Nephron progenitor cell (in vitro differentiated cells): ENCODE results near the gene SPRN.

Source experiments
- DNase-seq: peaks from one replicate; pipeline ENCODE4 v3.0.0; 2021
- H3K27ac Mint-ChIP-seq: 2 replicates; pipeline ENCODE4 v1.8.0; 2021; ENCODE audit warnings: mild to moderate bottlenecking, moderate library complexity, mixed read lengths
- H3K27me3 Mint-ChIP-seq: 2 replicates; pipeline ENCODE4 v1.8.0; 2021; ENCODE audit warnings: mild to moderate bottlenecking, low read depth, mixed read lengths; ENCODE audit not compliant: poor library complexity
- H3K36me3 Mint-ChIP-seq: 2 replicates; pipeline ENCODE4 v1.8.0; 2021; ENCODE audit warnings: low read depth, mixed read lengths
- H3K4me1 Mint-ChIP-seq: 2 replicates; pipeline ENCODE4 v1.8.0; 2021; ENCODE audit warnings: mixed read lengths
- H3K4me3 Mint-ChIP-seq: 2 replicates; pipeline ENCODE4 v1.8.0; 2021; ENCODE audit warnings: mild to moderate bottlenecking, moderate library complexity, mixed read lengths
- H3K9me3 Mint-ChIP-seq: 2 replicates; pipeline ENCODE4 v1.8.0; 2021; ENCODE audit warnings: mild to moderate bottlenecking, moderate library complexity, mixed read lengths
- TF ChIP-seq, protein P1 (sequence below): fragments of 200-600 bp; sonication (generic); IDR thresholded peaks from 2 replicates; pipeline ENCODE4 v1.5.0; 2021; ENCODE audit warnings: antibody characterized with exemption

Gene SPRN

DNA sequence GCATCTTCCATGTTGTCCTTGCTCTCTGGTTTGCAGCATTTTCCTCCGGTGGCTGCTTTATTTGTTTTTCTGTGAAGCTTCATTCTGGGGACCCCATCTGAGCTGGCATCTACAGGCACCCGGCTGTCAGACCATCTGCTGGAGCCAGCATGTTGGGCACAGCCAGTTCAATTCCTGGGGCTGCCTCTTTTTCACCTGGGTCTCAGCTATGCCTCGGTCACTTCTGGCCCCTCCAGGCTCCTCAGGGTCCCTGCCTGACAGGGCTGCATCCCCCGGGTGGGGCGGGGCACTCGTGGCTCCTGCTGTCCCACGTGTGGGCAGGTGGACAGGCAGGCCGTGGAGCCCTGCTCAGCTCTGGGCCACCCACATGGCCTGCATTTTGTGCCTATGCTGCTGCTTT is 37.4 kb upstream of the SPRN start:
- peaks cover 3% of the 10 kb centered on the region for H3K27me3 Mint-ChIP-seq
- H3K36me3 Mint-ChIP-seq: peaks cover 17% of the 10 kb centered on the region
- no peak overlapping the region for H3K4me3 Mint-ChIP-seq
- no peaks in the 10 kb centered on the region for H3K4me1 Mint-ChIP-seq
- no peak overlapping the region for H3K27ac Mint-ChIP-seq
- H3K9me3 Mint-ChIP-seq: peaks cover 73% of the 10 kb centered on the region
- DNase-seq: no peak
- TF ChIP-seq, protein P1, sequence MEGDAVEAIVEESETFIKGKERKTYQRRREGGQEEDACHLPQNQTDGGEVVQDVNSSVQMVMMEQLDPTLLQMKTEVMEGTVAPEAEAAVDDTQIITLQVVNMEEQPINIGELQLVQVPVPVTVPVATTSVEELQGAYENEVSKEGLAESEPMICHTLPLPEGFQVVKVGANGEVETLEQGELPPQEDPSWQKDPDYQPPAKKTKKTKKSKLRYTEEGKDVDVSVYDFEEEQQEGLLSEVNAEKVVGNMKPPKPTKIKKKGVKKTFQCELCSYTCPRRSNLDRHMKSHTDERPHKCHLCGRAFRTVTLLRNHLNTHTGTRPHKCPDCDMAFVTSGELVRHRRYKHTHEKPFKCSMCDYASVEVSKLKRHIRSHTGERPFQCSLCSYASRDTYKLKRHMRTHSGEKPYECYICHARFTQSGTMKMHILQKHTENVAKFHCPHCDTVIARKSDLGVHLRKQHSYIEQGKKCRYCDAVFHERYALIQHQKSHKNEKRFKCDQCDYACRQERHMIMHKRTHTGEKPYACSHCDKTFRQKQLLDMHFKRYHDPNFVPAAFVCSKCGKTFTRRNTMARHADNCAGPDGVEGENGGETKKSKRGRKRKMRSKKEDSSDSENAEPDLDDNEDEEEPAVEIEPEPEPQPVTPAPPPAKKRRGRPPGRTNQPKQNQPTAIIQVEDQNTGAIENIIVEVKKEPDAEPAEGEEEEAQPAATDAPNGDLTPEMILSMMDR: no peak

DNA sequence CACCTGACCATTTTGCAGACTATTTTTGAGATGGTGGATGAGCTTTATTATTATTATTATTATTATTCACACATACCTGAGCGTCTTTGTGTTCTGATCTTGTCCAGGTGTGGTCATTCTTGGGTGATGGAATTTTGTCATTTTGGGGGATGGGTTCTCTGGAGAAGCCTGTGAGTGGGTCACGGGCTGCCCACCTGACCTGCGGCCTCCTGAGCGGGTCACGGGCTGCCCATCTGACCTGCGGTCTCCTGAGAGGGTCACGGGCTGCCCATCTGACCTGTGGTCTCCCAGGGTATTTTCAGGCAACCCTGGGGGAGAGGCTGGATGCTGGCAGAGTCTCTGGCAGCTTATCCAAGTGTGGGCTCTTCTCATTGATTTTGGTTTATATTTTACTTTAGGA is 36.6 kb upstream of the SPRN start:
- TF ChIP-seq, protein P1: no peak
- Mint-ChIP-seq H3K27me3 (peaks cover 3% of the 10 kb centered on the region), H3K27ac (no peak overlapping the region), H3K9me3 (peaks cover 70% of the 10 kb centered on the region), H3K4me1 (no peaks in the 10 kb centered on the region), H3K36me3 (peaks cover 11% of the 10 kb centered on the region), H3K4me3 (no peak overlapping the region)
- DNase-seq: no peak

DNA sequence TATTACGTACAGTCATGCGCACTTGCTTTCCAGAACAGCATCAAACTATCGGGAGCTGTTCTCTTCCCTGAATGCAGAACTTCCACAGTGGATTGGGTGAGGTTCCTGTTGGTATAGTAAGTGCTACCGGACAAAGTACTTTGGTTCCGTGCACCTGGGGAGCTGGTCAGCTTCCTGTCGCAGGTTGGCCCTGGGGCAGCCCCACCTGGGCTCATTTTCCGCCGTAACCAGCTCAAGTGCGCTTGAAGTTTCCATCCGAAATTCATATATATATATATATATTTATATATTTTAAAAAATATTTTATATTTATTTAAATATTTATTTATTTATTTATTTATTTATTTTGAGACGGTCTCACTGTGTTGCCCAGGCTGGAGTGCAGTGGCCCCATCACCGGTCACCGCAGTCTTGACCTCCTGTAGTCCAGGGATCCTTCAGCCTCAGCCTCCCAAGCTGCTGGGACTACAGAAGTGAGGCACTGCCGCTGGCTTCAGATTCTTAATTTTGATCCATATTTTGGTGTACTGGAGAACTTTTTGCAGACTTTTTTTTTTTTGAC is 35.9 kb upstream of the SPRN start:
- TF ChIP-seq, protein P1: no peak
- no peak overlapping the region for H3K27ac Mint-ChIP-seq
- H3K4me3 Mint-ChIP-seq: no peak overlapping the region
- no peak for DNase-seq
- peaks cover 11% of the 10 kb centered on the region for H3K36me3 Mint-ChIP-seq
- H3K27me3 Mint-ChIP-seq: peaks cover 3% of the 10 kb centered on the region
- H3K4me1 Mint-ChIP-seq: no peaks in the 10 kb centered on the region
- H3K9me3 Mint-ChIP-seq: peaks cover 69% of the 10 kb centered on the region

DNA sequence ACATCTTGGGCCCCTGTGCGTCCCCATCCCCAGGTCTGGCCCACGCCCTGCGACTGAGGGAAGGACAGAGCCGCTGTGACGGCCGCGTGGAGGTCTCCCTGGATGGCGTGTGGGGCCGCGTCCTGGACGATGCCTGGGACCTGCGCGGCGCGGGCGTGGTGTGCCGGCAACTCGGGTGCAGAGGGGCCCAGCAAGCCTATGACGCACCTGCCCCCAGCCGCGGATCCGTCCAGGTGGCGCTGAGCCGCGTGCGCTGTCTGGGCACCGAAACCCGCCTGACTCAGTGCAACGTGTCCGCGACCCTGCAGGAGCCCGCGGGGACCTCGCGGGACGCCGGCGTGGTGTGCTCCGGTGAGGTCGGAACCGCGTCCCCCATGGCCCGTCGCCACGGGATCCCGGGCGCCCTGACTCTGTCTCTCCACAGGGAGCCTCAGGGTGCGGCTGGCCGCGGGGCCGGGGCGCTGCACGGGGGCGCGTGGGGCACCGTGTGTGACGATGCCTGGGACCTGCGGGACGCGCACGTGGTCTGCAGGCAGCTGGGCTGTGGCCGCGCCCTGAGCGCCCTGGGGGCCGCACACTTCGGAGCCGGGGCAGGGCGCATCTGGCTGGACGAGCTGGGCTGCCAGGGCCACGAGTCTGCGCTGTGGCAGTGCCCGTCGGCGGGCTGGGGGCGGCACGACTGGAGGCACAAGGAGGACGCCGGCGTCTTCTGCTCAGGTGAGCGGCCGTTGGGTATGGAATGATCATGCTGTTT is 35.2 kb upstream of the SPRN start:
- DNase-seq: no peak
- Mint-ChIP-seq H3K4me3 (no peak overlapping the region), H3K4me1 (no peaks in the 10 kb centered on the region), H3K27ac (no peak overlapping the region), H3K27me3 (peaks cover 5% of the 10 kb centered on the region), H3K36me3 (peaks cover 11% of the 10 kb centered on the region), H3K9me3 (peaks cover 76% of the 10 kb centered on the region)
- TF ChIP-seq, protein P1: no peak

DNA sequence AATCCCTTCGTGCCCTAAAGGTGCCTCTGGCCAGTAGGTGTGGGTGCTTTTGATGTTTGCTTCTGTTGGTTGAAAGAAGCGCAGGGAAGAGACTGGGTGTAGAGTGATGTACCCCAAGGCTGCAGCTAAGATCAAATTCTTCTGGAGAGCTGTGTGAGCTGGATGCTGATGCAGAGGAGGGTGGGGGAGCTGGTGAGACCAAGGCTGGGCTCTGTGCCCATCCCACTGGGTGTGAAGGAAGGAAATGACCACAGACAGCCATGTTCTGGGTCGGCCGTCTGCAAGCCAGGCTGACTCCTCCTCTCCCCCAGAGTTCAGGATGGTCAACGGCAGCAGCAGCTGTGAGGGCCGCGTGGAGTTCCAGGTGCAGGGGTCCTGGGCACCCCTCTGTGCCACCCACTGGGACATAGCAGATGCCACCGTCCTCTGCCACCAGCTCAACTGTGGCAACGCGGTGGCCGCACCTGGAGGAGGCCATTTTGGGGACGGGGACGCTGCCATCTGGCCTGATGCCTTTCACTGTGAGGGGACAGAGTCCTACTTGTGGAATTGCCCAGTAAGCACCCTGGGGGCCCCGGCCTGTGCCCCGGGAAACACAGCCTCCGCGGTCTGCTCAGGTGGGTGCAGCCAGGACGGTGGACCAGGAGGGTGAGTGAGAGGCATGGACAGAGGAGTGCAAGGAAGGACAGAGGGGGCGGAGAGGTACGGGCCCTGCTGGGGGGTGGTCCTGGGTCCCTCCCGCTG is 34.5 kb upstream of the SPRN start:
- H3K4me3 Mint-ChIP-seq: no peak overlapping the region
- no peak for DNase-seq
- peaks cover 5% of the 10 kb centered on the region for H3K27me3 Mint-ChIP-seq

More for the DNA sequence above, 34.5 kb upstream of the SPRN start:
- TF ChIP-seq, protein P1: no peak
- Mint-ChIP-seq H3K9me3 (peaks cover 77% of the 10 kb centered on the region), H3K4me1 (no peaks in the 10 kb centered on the region), H3K27ac (no peak overlapping the region), H3K36me3 (peaks cover 11% of the 10 kb centered on the region)
